SKM-1 treated with dmso at 0.1 percent for 144 hours (cell line): ENCODE data around the gene ADAP1.

Experiments
- DNase-seq: peaks from one replicate; lab custom pipeline; 2025; ENCODE audit not compliant: unreplicated experiment; lab: John Stamatoyannopoulos, UW

ADAP1 gene

GRCh38 chr7:988963-989529 is 34.6 kb upstream of the ADAP1 start:
- no peak for DNase-seq

- no peak for DNase-seq
These were observed 34.0 kb upstream of the ADAP1 start for GRCh38 chr7:988426-988911.

GRCh38 chr7:987909-988308 is 33.4 kb upstream of the ADAP1 start:
- DNase-seq = no peak

- no peak for DNase-seq
These were observed 32.6 kb upstream of the ADAP1 start for GRCh38 chr7:986766-987751.

- no peak for DNase-seq
These were observed 31.6 kb upstream of the ADAP1 start for GRCh38 chr7:985915-986741.

- DNase-seq = no peak
These were observed 30.6 kb upstream of the ADAP1 start for GRCh38 chr7:985127-985416.

GRCh38 chr7:984361-985126 is 30.1 kb upstream of the ADAP1 start:
- DNase-seq = no peak

- no peak for DNase-seq
These were observed 29.2 kb upstream of the ADAP1 start for GRCh38 chr7:983616-984071.

GRCh38 chr7:983004-983615 is 28.6 kb upstream of the ADAP1 start, which contains the start of gene CYP2W1:
CYP2W1 (plus strand) TSS chr7:983181; CDS start chr7:983212, 31 bp downstream.
- no peak for DNase-seq

GRCh38 chr7:982511-983003 is 28.1 kb upstream of the ADAP1 start:
- DNase-seq = no peak

- DNase-seq = no peak
These were observed 27.5 kb upstream of the ADAP1 start for GRCh38 chr7:981793-982510.

GRCh38 chr7:979886-980571 is 25.5 kb upstream of the ADAP1 start:
- no peak for DNase-seq

- DNase-seq = no peak
These were observed 24.7 kb upstream of the ADAP1 start for GRCh38 chr7:979151-979550.

- DNase-seq = no peak
These were observed 24.1 kb upstream of the ADAP1 start for GRCh38 chr7:978416-979091.

- DNase-seq = no peak
These were observed 23.5 kb upstream of the ADAP1 start for GRCh38 chr7:978049-978346.

GRCh38 chr7:977326-978048 is 23.0 kb upstream of the ADAP1 start:
- no peak for DNase-seq

GRCh38 chr7:976901-977325 is 22.4 kb upstream of the ADAP1 start:
- no peak for DNase-seq
